Right renal pelvis (tissue), 4 donors: ENCODE results near the gene HMCN2. TPM values are rescaled to one million over a fixed set of nuclear protein-coding genes. Genes with fewer than 3 reads are reported as not detected.
A peak's percentile ranks its signal among the peaks of the same experiment; 100 is the strongest.
"Not testable (repeated sequence)": the region's sequence is repeated elsewhere in the genome, so short reads cannot be mapped to it uniquely, and the experiment has no call there.

Experiments
- DNase-seq, 4 donors: peaks; one replicate each; pipeline ENCODE4 v3.0.0-alpha.2; 2013; ENCODE audit warnings: low read depth in 4 of 4, low spot score in 3 of 4, missing footprints in 1 of 4
- polyA plus RNA-seq, 4 donors: library from polyadenylated mRNA; unstranded; fragments of 120-200 nt; gene quantifications; one replicate each; pipeline ENCODE4 v1.2.1, GENCODE V29; 2013; ENCODE audit not compliant: insufficient read length in 4 of 4

Gene HMCN2
- polyA plus RNA-seq, 4 donors: 0.50 to 1.6 (median 0.79) TPM

GRCh38 chr9:130327070-130327780 is 61.7 kb downstream of the HMCN2 start:
- no peak for DNase-seq

- no peak for DNase-seq
Observed at GRCh38 chr9:130327781-130328348, 62.3 kb downstream of the HMCN2 start.

DNA sequence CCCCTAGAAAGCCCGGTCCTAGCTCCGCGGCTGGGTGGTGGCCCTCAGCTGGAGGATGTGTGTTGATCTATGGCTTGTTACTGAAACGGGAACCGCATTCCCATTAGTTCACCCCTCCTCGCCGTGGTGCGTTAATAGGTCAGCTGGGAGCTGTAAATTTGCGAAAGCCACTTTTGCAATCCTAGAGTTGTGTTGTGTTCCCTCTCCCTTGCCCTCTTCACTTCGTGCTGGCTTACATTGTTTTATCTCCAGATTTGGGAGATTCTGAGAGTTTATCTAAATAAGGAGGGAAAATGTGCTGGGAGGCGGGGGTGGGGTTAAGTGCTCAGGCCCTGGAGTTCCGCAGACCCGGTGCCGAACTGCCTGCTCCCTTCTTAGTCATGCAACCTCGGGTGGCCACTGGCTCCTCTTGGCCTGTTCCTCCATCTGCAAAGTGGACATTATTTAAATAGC is 62.8 kb downstream of the HMCN2 start:
- DNase-seq: no peak

DNA sequence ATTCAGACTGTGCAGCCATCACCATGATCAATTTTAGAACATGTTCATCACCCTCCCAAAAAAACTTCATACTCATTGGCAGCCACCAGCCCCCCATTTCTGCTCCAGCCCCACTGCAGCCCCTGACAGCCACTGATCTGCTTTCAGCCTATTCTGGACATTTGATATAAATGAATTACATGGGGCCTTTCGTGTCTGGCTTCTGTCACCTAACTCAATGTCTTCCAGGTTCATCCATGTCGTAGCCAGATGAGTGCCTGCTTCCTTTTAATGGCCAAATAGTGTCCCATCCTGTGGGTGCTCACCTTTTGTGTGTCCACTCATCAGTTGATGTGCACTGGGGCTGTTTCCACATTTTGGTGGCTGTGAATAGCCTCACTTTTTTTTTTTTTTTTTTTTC is 63.5 kb downstream of the HMCN2 start:
- no peak for DNase-seq

GRCh38 chr9:130330202-130330862 is 64.8 kb downstream of the HMCN2 start:
- DNase-seq: no peak

GRCh38 chr9:130331061-130331460 is 65.5 kb downstream of the HMCN2 start:
- DNase-seq: no peak

GRCh38 chr9:130331573-130331972 is 66.0 kb downstream of the HMCN2 start:
- no peak for DNase-seq

GRCh38 chr9:130332384-130332926 is 66.9 kb downstream of the HMCN2 start:
- DNase-seq: no peak

DNA sequence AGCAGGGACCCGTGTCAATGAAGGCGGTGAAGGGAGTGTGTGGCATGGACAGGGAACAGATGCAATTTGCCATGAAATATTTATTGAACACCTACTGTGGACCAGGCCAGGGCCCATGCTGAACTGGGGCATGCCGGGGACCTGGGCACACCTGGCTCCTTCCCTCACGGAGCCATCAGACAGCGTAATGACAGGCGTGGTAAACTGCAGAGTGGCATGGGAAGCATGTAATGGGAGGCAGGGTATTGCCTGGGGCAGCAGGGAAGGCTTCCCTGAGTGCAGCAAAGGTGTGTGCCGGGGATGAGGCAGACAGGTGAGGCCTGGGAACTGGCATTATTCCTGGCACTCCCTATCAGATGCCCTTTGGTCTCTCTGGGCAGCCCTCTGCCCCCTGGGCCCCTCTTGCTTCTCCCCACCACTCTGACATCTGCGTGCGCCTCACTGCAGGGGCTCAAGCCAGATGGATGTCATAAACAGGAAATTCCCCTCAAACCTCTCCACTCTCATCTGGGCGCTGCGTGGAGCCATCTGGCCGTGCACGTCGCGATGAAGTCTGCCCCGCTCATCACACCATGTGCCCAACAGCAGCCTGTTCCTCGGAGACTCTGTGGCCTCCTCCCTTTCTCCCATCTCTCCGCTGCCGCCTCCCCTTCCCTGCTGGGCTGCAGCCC is 67.6 kb downstream of the HMCN2 start:
- DNase-seq: no peak

GRCh38 chr9:130333712-130334062 is 68.1 kb downstream of the HMCN2 start:
- no peak for DNase-seq

DNA sequence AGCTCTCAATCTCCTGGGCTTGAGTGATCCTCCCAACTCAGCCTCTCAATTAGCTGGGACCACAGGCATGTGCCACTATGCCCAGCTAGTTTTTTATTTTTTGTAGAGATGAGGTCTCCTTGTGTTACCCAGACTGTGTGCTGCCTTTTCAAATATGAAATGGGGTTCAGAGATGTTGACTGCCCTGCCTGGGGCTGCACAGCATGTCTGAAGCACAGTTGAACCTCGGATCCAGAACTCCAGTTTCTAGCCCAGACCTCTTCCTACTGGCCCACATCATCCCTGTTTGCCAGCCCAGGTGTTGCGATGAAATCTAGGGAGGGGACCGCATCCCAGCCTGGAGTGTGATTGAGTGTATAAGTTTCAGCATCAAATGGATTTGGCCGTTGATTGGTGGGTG is 69.4 kb downstream of the HMCN2 start:
- no peak for DNase-seq

- DNase-seq: no peak
Observed at GRCh38 chr9:130336027-130336610, 70.6 kb downstream of the HMCN2 start.

GRCh38 chr9:130336885-130337284 is 71.3 kb downstream of the HMCN2 start:
- DNase-seq: peak in 3 of 4 donors; percentile 29 to 38 (median 30)

GRCh38 chr9:130337318-130337717 is 71.8 kb downstream of the HMCN2 start:
- no peak for DNase-seq

DNA sequence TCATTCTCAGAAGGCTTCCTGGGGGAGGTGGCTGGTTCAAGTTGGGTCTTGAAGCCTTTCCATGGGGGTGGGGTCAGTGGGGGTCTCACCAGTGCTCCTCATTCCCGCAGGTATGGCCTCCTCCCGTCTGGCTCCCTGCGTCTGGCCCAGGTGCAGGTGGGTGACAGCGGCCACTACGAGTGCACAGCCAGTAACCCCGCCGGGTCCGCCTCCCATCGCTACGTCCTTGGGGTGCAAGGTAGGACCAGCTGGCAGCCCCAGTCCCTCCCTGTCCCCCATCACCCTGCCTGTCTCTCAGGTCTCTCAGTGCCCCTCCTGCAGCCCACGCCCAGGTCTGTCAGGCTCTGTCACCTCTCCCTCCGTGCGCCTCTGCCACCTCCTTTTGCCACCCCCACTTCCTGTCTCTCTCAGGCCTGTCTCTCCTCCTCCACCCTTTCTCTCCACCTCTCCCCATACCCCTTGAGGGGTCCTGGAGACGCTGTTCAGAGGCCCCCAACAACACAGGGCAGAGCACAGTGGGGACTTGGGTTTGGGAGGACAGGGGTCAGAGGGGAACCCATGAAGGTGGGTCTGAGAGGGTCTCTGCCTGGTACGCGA is 72.3 kb downstream of the HMCN2 start:
- DNase-seq: no peak

DNA sequence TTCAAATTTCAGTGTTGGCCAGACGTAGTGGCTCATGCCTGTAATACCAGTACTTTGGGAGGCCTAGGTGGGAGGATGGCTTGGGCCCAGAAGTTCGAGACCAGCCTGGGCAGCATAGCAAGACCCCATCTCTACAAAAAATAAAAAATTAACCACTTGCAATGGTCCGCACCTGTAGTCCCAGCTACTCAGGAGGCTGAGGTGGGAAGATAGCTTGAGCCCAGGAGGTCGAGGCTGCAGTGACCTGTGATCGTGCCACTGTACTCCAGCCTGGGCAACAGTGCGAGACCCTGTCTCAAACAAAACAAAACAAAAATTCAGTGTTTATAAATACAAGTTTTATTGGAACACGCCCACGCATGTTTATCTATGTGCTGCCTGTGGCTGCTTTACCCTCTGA is 73.3 kb downstream of the HMCN2 start:
- DNase-seq: not testable (repeated sequence)

DNA sequence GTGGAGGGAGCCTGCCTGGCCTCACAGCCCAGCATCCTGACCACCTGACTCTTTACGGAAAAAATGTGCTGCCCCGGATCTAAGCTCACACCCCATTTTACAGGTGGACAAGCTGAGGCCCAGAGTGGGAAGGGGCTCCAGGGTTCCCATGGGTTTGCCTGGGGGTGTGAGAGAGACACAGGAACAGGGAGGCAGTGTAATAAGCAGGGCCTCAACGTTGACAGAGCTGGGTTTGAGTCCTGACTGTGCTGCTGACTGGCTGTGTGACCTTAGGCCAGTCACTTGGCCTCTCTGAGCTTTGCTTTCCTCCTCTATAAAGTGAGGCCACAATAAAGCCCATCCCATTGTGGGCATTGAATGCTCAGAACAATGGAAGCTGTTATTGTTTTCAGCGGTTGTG is 73.7 kb downstream of the HMCN2 start:
- DNase-seq: no peak

DNA sequence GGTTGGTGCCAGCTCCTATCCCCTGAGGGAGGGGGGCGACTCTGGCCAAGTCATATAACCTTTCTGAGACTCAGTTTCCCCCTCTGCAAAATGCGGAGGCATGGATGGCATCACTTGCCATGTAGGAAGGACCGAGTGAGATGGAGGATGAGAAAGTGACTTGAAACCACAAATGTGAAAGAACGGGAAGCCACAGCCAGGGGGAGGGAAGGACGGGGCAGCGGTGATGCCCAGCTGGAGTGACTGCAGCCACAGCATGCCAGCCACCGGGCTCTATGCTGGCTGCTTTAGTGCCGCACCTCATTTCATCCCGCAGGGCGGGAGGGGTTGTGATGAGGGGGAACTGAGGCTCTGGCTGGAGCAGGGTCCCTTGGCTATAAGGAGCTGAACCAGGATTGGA is 74.5 kb downstream of the HMCN2 start:
- DNase-seq: no peak

- DNase-seq: not testable (repeated sequence)
Observed at GRCh38 chr9:130340557-130340956, 75.0 kb downstream of the HMCN2 start.

DNA sequence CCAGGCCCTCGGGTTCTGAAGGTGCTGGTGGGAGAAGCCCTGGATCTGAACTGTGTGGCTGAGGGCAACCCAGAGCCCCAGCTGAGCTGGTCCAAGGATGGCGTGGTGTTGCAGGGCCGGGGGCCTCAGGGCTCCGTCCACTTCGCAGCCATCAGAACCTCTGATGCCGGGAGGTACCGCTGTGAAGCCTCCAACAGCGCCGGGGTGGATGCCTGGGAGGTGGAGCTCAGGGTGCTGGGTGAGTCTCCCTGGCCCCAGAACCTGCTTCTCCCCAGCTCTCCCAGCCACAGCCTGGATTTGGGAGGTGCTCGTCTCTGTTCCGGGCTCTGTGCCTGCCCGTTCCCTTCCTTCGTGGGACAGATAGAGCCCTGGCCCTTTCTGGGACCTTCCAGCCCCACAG is 75.6 kb downstream of the HMCN2 start:
- no peak for DNase-seq
